CD14-positive monocyte (primary cell): ENCODE measurements around the gene OR11A1. TPM values are rescaled to one million over a fixed set of nuclear protein-coding genes. Genes with fewer than 3 reads are reported as not detected.

ENCODE experiments used
- DNase-seq, 3 donors: peaks; one replicate each; pipeline ENCODE4 v3.0.0-alpha.2; 2011 to 2022
- H2AFZ ChIP-seq: 2 replicates; pipeline ENCODE4 v1.6.0; 2012; ENCODE audit warnings: mild to moderate bottlenecking, low read depth, low read length, inconsistent platforms; ENCODE audit not compliant: insufficient read depth, poor library complexity, severe bottlenecking
- H3K27ac ChIP-seq, 2 donors: 1 replicate in 1 of 2; 2 replicates in 1 of 2; pipeline ENCODE4 v1.5.1; 2012 to 2013; ENCODE audit warnings: low read length in 2 of 2, control low read depth in 1 of 2, inconsistent platforms in 1 of 2, low read depth in 1 of 2, mild to moderate bottlenecking in 1 of 2
- H3K27me3 ChIP-seq, 2 donors: one replicate each; pipeline versions ENCODE4 v1.6.0 to v1.6.1; 2011 to 2013; ENCODE audit warnings: low read length in 2 of 2; ENCODE audit not compliant: control insufficient read depth in 2 of 2, insufficient read depth in 2 of 2
- H3K36me3 ChIP-seq, 2 donors: replicated peaks in 1 of 2; 1 replicate in 1 of 2; 2 replicates in 1 of 2; pipeline versions ENCODE4 v1.5.1 to v1.6.1; 2012 to 2013; ENCODE audit warnings: low read length in 2 of 2, control low read depth in 1 of 2, inconsistent platforms in 1 of 2, mild to moderate bottlenecking in 1 of 2; ENCODE audit not compliant: insufficient read depth in 2 of 2, control insufficient read depth in 1 of 2
- H3K4me1 ChIP-seq, 2 donors: 1 replicate in 1 of 2; 2 replicates in 1 of 2; pipeline versions ENCODE4 v1.5.1 to v1.6.1; 2012 to 2013; ENCODE audit warnings: low read length in 2 of 2, control low read depth in 1 of 2, inconsistent platforms in 1 of 2, mild to moderate bottlenecking in 1 of 2, moderate library complexity in 1 of 2; ENCODE audit not compliant: insufficient read depth in 2 of 2, control insufficient read depth in 1 of 2
- H3K4me2 ChIP-seq: replicated peaks from 2 replicates; pipeline ENCODE3; 2012; ENCODE audit warnings: low read length, moderate library complexity, mild to moderate bottlenecking; ENCODE audit not compliant: poor library complexity, severe bottlenecking; ENCODE audit errors: extremely low read depth
- H3K4me3 ChIP-seq, 3 experiments: fragments of 200-600 bp in 1 of 3; sonication (generic) in 1 of 3; replicated peaks in 1 of 3; 1 replicate in 2 of 3; 2 replicates in 1 of 3; pipeline ENCODE4 v1.5.1; 2011 to 2013; ENCODE audit warnings: low read length in 3 of 3, mild to moderate bottlenecking in 3 of 3, control low read depth in 2 of 3, low read depth in 2 of 3, inconsistent platforms in 1 of 3, moderate library complexity in 1 of 3
- H3K79me2 ChIP-seq: 2 replicates; pipeline ENCODE4 v1.6.0; 2012; ENCODE audit warnings: mild to moderate bottlenecking, control low read depth, inconsistent platforms, low read length, moderate library complexity; ENCODE audit not compliant: insufficient read depth
- H3K9ac ChIP-seq: 2 replicates; pipeline ENCODE4 v1.6.0; 2017; ENCODE audit warnings: low read length, mild to moderate bottlenecking; ENCODE audit not compliant: insufficient read depth, poor library complexity, severe bottlenecking
- H3K9me3 ChIP-seq, 2 donors: replicated peaks in 1 of 2; 1 replicate in 1 of 2; 2 replicates in 1 of 2; pipeline versions ENCODE4 v1.5.1 to v1.6.1; 2012 to 2013; ENCODE audit warnings: low read length in 2 of 2, control low read depth in 1 of 2; ENCODE audit not compliant: control insufficient read depth in 1 of 2, insufficient read depth in 1 of 2
- H4K20me1 ChIP-seq: 2 replicates; pipeline ENCODE4 v1.6.0; 2012; ENCODE audit warnings: mild to moderate bottlenecking, low read length, control low read depth, moderate library complexity; ENCODE audit not compliant: insufficient read depth
- H3K27ac Mint-ChIP-seq, 7 donors: one replicate each; pipeline ENCODE4 v1.8.0; 2020; ENCODE audit warnings: mild to moderate bottlenecking in 7 of 7, mixed read lengths in 7 of 7, moderate library complexity in 6 of 7, inconsistent platforms in 2 of 7
- H3K27me3 Mint-ChIP-seq, 3 donors: one replicate each; pipeline ENCODE4 v1.8.0; 2021 to 2022; ENCODE audit warnings: low read depth in 3 of 3, mild to moderate bottlenecking in 3 of 3, mixed read lengths in 3 of 3, moderate library complexity in 3 of 3, inconsistent platforms in 1 of 3
- H3K36me3 Mint-ChIP-seq, 2 donors: one replicate each; pipeline ENCODE4 v1.8.0; 2020; ENCODE audit warnings: mixed read lengths in 2 of 2, inconsistent platforms in 1 of 2, mild to moderate bottlenecking in 1 of 2
- H3K4me1 Mint-ChIP-seq: one replicate; pipeline ENCODE4 v1.8.0; 2020; ENCODE audit warnings: mild to moderate bottlenecking, mixed read lengths
- H3K4me3 Mint-ChIP-seq, 2 donors: one replicate each; pipeline ENCODE4 v1.8.0; 2020; ENCODE audit warnings: mild to moderate bottlenecking in 2 of 2, mixed read lengths in 2 of 2, moderate library complexity in 1 of 2
- H3K9me3 Mint-ChIP-seq, 7 donors: one replicate each; pipeline ENCODE4 v1.8.0; 2020 to 2022; ENCODE audit warnings: mixed read lengths in 7 of 7, mild to moderate bottlenecking in 6 of 7, moderate library complexity in 6 of 7, inconsistent platforms in 2 of 7
- CTCF ChIP-seq: fragments of 200-600 bp; IDR thresholded peaks from one replicate; pipeline ENCODE4 v1.8.0; 2022; ENCODE audit warnings: antibody characterized with exemption, mild to moderate bottlenecking
- WGBS: methylation state at CpG from one replicate; pipeline ENCODE4 v1.1.5; 2013; ENCODE audit warnings: missing lambda C conversion rate; ENCODE audit not compliant: insufficient coverage; 5-methylcytosine and 5-hydroxymethylcytosine counted together
- intact Hi-C, 2 donors: fragments of 100-400 bp; cut with micrococcal nuclease; formaldehyde crosslinking; loops; one replicate each; pipeline versions ENCODE4 v1.15.0 to v1.15.1; 2023
- polyA plus RNA-seq, 3 donors: library from polyadenylated mRNA; depleted of rRNA in 1 of 3; unstranded in 2 of 3; stranded (reverse) in 1 of 3; fragments of 300-500 nt in 2 of 3; fragments of >200 nt in 1 of 3; fragmentation: Illumina TruSeq in 2 of 3; gene quantifications; 1 replicate in 2 of 3; 2 replicates in 1 of 3; pipeline ENCODE4 v1.2.3, GENCODE V29; 2012 to 2021

OR11A1 gene
- polyA plus RNA-seq, 3 donors, result not detected

- Histone ChIP-seq H3K27me3 (no peaks in the 10 kb centered on the region), H3K79me2 (no peaks in the 10 kb centered on the region), H3K4me1 (no peaks in the 10 kb centered on the region), H3K9me3 (no peaks in the 10 kb centered on the region), H3K4me2 (no peak overlapping the region), H4K20me1 (no peaks in the 10 kb centered on the region), H3K36me3 (no peaks in the 10 kb centered on the region), H2AFZ (no peak overlapping the region), H3K9ac (no peak overlapping the region), H3K27ac (no peak overlapping the region), H3K4me3 (no peak overlapping the region)
- TF ChIP-seq CTCF, result no peak
- WGBS, result no CpG with 5 or more reads among the region's 2 CpGs
- no peaks in the 10 kb centered on the region for H3K4me1 Mint-ChIP-seq
- H3K27ac Mint-ChIP-seq, result no peak overlapping the region
- no peak for DNase-seq
- H3K9me3 Mint-ChIP-seq, result peaks cover 0 to 11% (median 2%) of the 10 kb centered on the region in 7 donors
- H3K27me3 Mint-ChIP-seq, result peaks cover 0 to 5% (median 3%) of the 10 kb centered on the region in 3 donors
- H3K4me3 Mint-ChIP-seq, result no peak overlapping the region
- intact Hi-C loops, result no loop called here
- H3K36me3 Mint-ChIP-seq, result no peaks in the 10 kb centered on the region
Observed at GRCh38 chr6:29474996-29475395, 18.1 kb upstream of the OR11A1 start.

GRCh38 chr6:29466241-29466640 is 9.4 kb upstream of the OR11A1 start:
- Mint-ChIP-seq H3K4me1 (no peaks in the 10 kb centered on the region), H3K4me3 (no peak overlapping the region), H3K27ac (no peak overlapping the region), H3K27me3 (peaks cover 0 to 2% (median 1%) of the 10 kb centered on the region in 3 donors), H3K36me3 (no peaks in the 10 kb centered on the region), H3K9me3 (peaks cover 0 to 2% (median 0%) of the 10 kb centered on the region in 7 donors)
- H3K27me3 ChIP-seq, result no peaks in the 10 kb centered on the region
- intact Hi-C loops, result no loop called here
- H3K9me3 ChIP-seq, result no peaks in the 10 kb centered on the region
- H3K36me3 ChIP-seq, result no peaks in the 10 kb centered on the region
- H3K4me3 ChIP-seq, result no peak overlapping the region
- TF ChIP-seq CTCF, result no peak
- no peak overlapping the region for H2AFZ ChIP-seq
- WGBS, result 90% methylated on average over 2 of the region's 6 CpGs
- no peaks in the 10 kb centered on the region for H4K20me1 ChIP-seq
- DNase-seq, result no peak
- no peak overlapping the region for H3K9ac ChIP-seq
- no peak overlapping the region for H3K27ac ChIP-seq
- H3K4me1 ChIP-seq, result no peaks in the 10 kb centered on the region
- H3K4me2 ChIP-seq, result no peak overlapping the region
- H3K79me2 ChIP-seq, result no peaks in the 10 kb centered on the region
